Measurements from ENCODE around the gene EPHA1.
"Not testable (repeated sequence)": the region's sequence is repeated elsewhere in the genome, so short reads cannot be mapped to it uniquely, and the experiment has no call there.

EPHA1 gene

GRCh38 chr7:143415209-143415608, 6.6 kb upstream of the EPHA1 start:
- H3K4me1 ChIP-seq (ENCODE audit: control insufficient read depth, insufficient read depth, low read length): peaks cover 47% of the 10 kb centered on the region
- DNase-seq (ENCODE audit: low read depth); H3K36me3 ChIP-seq (ENCODE audit: control insufficient read depth, insufficient read depth, low read length, severe bottlenecking); H3K4me3 ChIP-seq (ENCODE audit: low read length); H3K27me3 ChIP-seq (replicated peaks; ENCODE audit: control insufficient read depth, insufficient read depth, low read length); H3K9me3 ChIP-seq (ENCODE audit: control insufficient read depth, low read length); H3K9ac ChIP-seq (ENCODE audit: low read length): not testable (repeated sequence)

- peaks cover 51% of the 10 kb centered on the region for H3K4me1 ChIP-seq (ENCODE audit: control insufficient read depth, insufficient read depth, low read length)
- no peaks in the 10 kb centered on the region for H3K36me3 ChIP-seq (ENCODE audit: control insufficient read depth, insufficient read depth, low read length, severe bottlenecking)
- H3K27me3 ChIP-seq (replicated peaks; ENCODE audit: control insufficient read depth, insufficient read depth, low read length): no peaks in the 10 kb centered on the region
- no peaks in the 10 kb centered on the region for H3K9me3 ChIP-seq (ENCODE audit: control insufficient read depth, low read length)
- no peak overlapping the region for H3K9ac ChIP-seq (ENCODE audit: low read length)
- DNase-seq (ENCODE audit: low read depth): no peak
- no peak overlapping the region for H3K4me3 ChIP-seq (ENCODE audit: low read length)
Observed at GRCh38 chr7:143413123-143413522, 4.5 kb upstream of the EPHA1 start.

GRCh38 chr7:143411976-143412708, 3.5 kb upstream of the EPHA1 start:
- Histone ChIP-seq H3K36me3 (ENCODE audit: control insufficient read depth, insufficient read depth, low read length, severe bottlenecking) (no peaks in the 10 kb centered on the region), H3K27me3 (replicated peaks; ENCODE audit: control insufficient read depth, insufficient read depth, low read length) (no peaks in the 10 kb centered on the region), H3K4me1 (ENCODE audit: control insufficient read depth, insufficient read depth, low read length) (peaks cover 59% of the 10 kb centered on the region), H3K9me3 (ENCODE audit: control insufficient read depth, low read length) (no peaks in the 10 kb centered on the region), H3K4me3 (ENCODE audit: low read length) (no peak overlapping the region), H3K9ac (ENCODE audit: low read length) (no peak overlapping the region)
- no peak for DNase-seq (ENCODE audit: low read depth)

- H3K9me3 ChIP-seq (ENCODE audit: control insufficient read depth, low read length): no peaks in the 10 kb centered on the region
- no peaks in the 10 kb centered on the region for H3K27me3 ChIP-seq (replicated peaks; ENCODE audit: control insufficient read depth, insufficient read depth, low read length)
- peak overlapping the region; percentile 69 for H3K9ac ChIP-seq (ENCODE audit: low read length)
- H3K4me3 ChIP-seq (ENCODE audit: low read length): peak overlapping the region; percentile 42
- peaks cover 48% of the 10 kb centered on the region for H3K4me1 ChIP-seq (ENCODE audit: control insufficient read depth, insufficient read depth, low read length)
- H3K36me3 ChIP-seq (ENCODE audit: control insufficient read depth, insufficient read depth, low read length, severe bottlenecking): no peaks in the 10 kb centered on the region
- no peak for DNase-seq (ENCODE audit: low read depth)
Observed at GRCh38 chr7:143410521-143411004, 1.9 kb upstream of the EPHA1 start.

GRCh38 chr7:143408252-143408685, 387 bp downstream of the EPHA1 start:
- no peaks in the 10 kb centered on the region for H3K9me3 ChIP-seq (ENCODE audit: control insufficient read depth, low read length)
- DNase-seq (ENCODE audit: low read depth): no peak
- no peak overlapping the region for H3K4me3 ChIP-seq (ENCODE audit: low read length)

GRCh38 chr7:143407287-143408251, 1.1 kb downstream of the EPHA1 start:
- H3K27me3 ChIP-seq (replicated peaks; ENCODE audit: control insufficient read depth, insufficient read depth, low read length): no peaks in the 10 kb centered on the region
- H3K9ac ChIP-seq (ENCODE audit: low read length): no peak overlapping the region
- no peak overlapping the region for H3K4me3 ChIP-seq (ENCODE audit: low read length)
- no peaks in the 10 kb centered on the region for H3K9me3 ChIP-seq (ENCODE audit: control insufficient read depth, low read length)
- H3K4me1 ChIP-seq (ENCODE audit: control insufficient read depth, insufficient read depth, low read length): peaks cover 45% of the 10 kb centered on the region
- no peaks in the 10 kb centered on the region for H3K36me3 ChIP-seq (ENCODE audit: control insufficient read depth, insufficient read depth, low read length, severe bottlenecking)
- no peak for DNase-seq (ENCODE audit: low read depth)

More at GRCh38 chr7:143408252-143408685, 387 bp downstream of the EPHA1 start:
- Histone ChIP-seq H3K36me3 (ENCODE audit: control insufficient read depth, insufficient read depth, low read length, severe bottlenecking) (no peaks in the 10 kb centered on the region), H3K4me1 (ENCODE audit: control insufficient read depth, insufficient read depth, low read length) (peaks cover 45% of the 10 kb centered on the region), H3K27me3 (replicated peaks; ENCODE audit: control insufficient read depth, insufficient read depth, low read length) (no peaks in the 10 kb centered on the region), H3K9ac (ENCODE audit: low read length) (no peak overlapping the region)

- Histone ChIP-seq H3K27me3 (replicated peaks; ENCODE audit: control insufficient read depth, insufficient read depth, low read length) (no peaks in the 10 kb centered on the region), H3K4me1 (ENCODE audit: control insufficient read depth, insufficient read depth, low read length) (peaks cover 30% of the 10 kb centered on the region), H3K9ac (ENCODE audit: low read length) (no peak overlapping the region), H3K9me3 (ENCODE audit: control insufficient read depth, low read length) (no peaks in the 10 kb centered on the region), H3K36me3 (ENCODE audit: control insufficient read depth, insufficient read depth, low read length, severe bottlenecking) (no peaks in the 10 kb centered on the region), H3K4me3 (ENCODE audit: low read length) (no peak overlapping the region)
- DNase-seq (ENCODE audit: low read depth): no peak
Observed at GRCh38 chr7:143406002-143406357, 2.7 kb downstream of the EPHA1 start.

GRCh38 chr7:143405173-143406001, 3.3 kb downstream of the EPHA1 start:
- Histone ChIP-seq H3K4me1 (ENCODE audit: control insufficient read depth, insufficient read depth, low read length) (peaks cover 27% of the 10 kb centered on the region), H3K9ac (ENCODE audit: low read length) (no peak overlapping the region), H3K27me3 (replicated peaks; ENCODE audit: control insufficient read depth, insufficient read depth, low read length) (no peaks in the 10 kb centered on the region), H3K36me3 (ENCODE audit: control insufficient read depth, insufficient read depth, low read length, severe bottlenecking) (no peaks in the 10 kb centered on the region), H3K9me3 (ENCODE audit: control insufficient read depth, low read length) (no peaks in the 10 kb centered on the region), H3K4me3 (ENCODE audit: low read length) (no peak overlapping the region)
- no peak for DNase-seq (ENCODE audit: low read depth)

- H3K9me3 ChIP-seq (ENCODE audit: control insufficient read depth, low read length); H3K27me3 ChIP-seq (replicated peaks; ENCODE audit: control insufficient read depth, insufficient read depth, low read length); H3K4me1 ChIP-seq (ENCODE audit: control insufficient read depth, insufficient read depth, low read length); H3K9ac ChIP-seq (ENCODE audit: low read length); H3K36me3 ChIP-seq (ENCODE audit: control insufficient read depth, insufficient read depth, low read length, severe bottlenecking); DNase-seq (ENCODE audit: low read depth); H3K4me3 ChIP-seq (ENCODE audit: low read length): not testable (repeated sequence)
Observed at GRCh38 chr7:143402233-143402632, 6.4 kb downstream of the EPHA1 start.

- H3K4me3 ChIP-seq (ENCODE audit: low read length): no peak overlapping the region
- H3K4me1 ChIP-seq (ENCODE audit: control insufficient read depth, insufficient read depth, low read length): peaks cover 16% of the 10 kb centered on the region
- H3K27me3 ChIP-seq (replicated peaks; ENCODE audit: control insufficient read depth, insufficient read depth, low read length): no peaks in the 10 kb centered on the region
- H3K36me3 ChIP-seq (ENCODE audit: control insufficient read depth, insufficient read depth, low read length, severe bottlenecking): no peaks in the 10 kb centered on the region
- DNase-seq (ENCODE audit: low read depth): no peak
- no peak overlapping the region for H3K9ac ChIP-seq (ENCODE audit: low read length)
- H3K9me3 ChIP-seq (ENCODE audit: control insufficient read depth, low read length): no peaks in the 10 kb centered on the region
Observed at GRCh38 chr7:143401265-143401664, 7.4 kb downstream of the EPHA1 start.

- DNase-seq (ENCODE audit: low read depth): no peak
- Histone ChIP-seq H3K4me3 (ENCODE audit: low read length) (no peak overlapping the region), H3K36me3 (ENCODE audit: control insufficient read depth, insufficient read depth, low read length, severe bottlenecking) (no peaks in the 10 kb centered on the region), H3K27me3 (replicated peaks; ENCODE audit: control insufficient read depth, insufficient read depth, low read length) (no peaks in the 10 kb centered on the region), H3K4me1 (ENCODE audit: control insufficient read depth, insufficient read depth, low read length) (peaks cover 25% of the 10 kb centered on the region), H3K9me3 (ENCODE audit: control insufficient read depth, low read length) (no peaks in the 10 kb centered on the region), H3K9ac (ENCODE audit: low read length) (no peak overlapping the region)
Observed at GRCh38 chr7:143399642-143400041, 9.0 kb downstream of the EPHA1 start.
